ENCODE measurements around the gene ENTHD1. TPM values are rescaled to one million over a fixed set of nuclear protein-coding genes. Genes with fewer than 3 reads are reported as not detected.

The ENTHD1 gene
- total and polyA plus RNA-seq, 10 of the 15 experiments (the other 5 are each of a cell fraction or from before 2014, with no cell fraction given): 0.09 to 0.52 (median 0.21) TPM; not detected in 1

DNA sequence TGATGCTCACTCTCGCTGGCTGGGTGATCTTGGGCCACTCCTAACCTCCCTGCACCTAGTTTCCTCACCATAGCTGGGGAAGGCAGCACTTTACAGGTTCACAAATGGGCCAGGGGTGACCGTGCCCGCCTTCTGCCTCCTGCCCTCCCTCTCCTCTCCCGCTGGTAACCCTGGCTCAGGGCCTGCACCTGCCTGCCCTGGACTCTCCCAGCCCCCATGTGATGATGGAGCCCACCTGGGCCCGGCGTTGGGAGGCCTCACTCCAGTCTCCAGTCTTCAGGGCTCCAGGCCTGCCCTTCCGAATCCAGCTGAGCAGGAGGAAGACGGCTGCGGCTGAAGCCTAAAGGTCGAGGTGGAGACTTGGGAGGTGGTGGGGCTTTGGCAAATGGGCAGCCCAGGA, 170.1 kb downstream of the ENTHD1 start (continued):
- TF ChIP-seq, protein P1, sequence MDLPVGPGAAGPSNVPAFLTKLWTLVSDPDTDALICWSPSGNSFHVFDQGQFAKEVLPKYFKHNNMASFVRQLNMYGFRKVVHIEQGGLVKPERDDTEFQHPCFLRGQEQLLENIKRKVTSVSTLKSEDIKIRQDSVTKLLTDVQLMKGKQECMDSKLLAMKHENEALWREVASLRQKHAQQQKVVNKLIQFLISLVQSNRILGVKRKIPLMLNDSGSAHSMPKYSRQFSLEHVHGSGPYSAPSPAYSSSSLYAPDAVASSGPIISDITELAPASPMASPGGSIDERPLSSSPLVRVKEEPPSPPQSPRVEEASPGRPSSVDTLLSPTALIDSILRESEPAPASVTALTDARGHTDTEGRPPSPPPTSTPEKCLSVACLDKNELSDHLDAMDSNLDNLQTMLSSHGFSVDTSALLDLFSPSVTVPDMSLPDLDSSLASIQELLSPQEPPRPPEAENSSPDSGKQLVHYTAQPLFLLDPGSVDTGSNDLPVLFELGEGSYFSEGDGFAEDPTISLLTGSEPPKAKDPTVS (IDR thresholded peaks at IDR 0.05; ENCODE audit: low read depth, low read length): no peak
- no peak for TF ChIP-seq NRF1 (conservative IDR thresholded peaks at IDR 0.05; ENCODE audit: low read depth, low read length)
- no peak for TF ChIP-seq CUX1 (IDR thresholded peaks at IDR 0.05; ENCODE audit: insufficient replicate concordance, low read depth, low read length)
- no peak for TF ChIP-seq CHD1 (IDR thresholded peaks at IDR 0.05; ENCODE audit: low read depth, low read length)
- TF ChIP-seq BMI1 (IDR thresholded peaks at IDR 0.05; ENCODE audit: borderline replicate concordance): no peak

GRCh38 chr22:39722501-39722900, 171.1 kb downstream of the ENTHD1 start:
- Histone ChIP-seq H3K27ac (ENCODE audit: control insufficient read depth, insufficient read depth) (no peak overlapping the region), H2AFZ (ENCODE audit: control insufficient read depth, low read depth, low read length) (no peak overlapping the region), H3K4me3 (no peak overlapping the region), H4K20me1 (ENCODE audit: control insufficient read depth, insufficient read depth) (no peaks in the 10 kb centered on the region), H3K9ac (ENCODE audit: control insufficient read depth, insufficient read depth, low read length) (no peak overlapping the region), H3K36me3 (ENCODE audit: control insufficient read depth in 2 of 2, insufficient read depth in 2 of 2, low read length in 1 of 2) (no peaks in the 10 kb centered on the region), H3K4me1 (ENCODE audit: control insufficient read depth, insufficient read depth, low read length) (no peaks in the 10 kb centered on the region), H3K4me2 (ENCODE audit: control insufficient read depth, insufficient read depth) (no peak overlapping the region), H3K9me3 (replicated peaks; ENCODE audit: control insufficient read depth, insufficient read depth, low read length) (peaks cover 4% of the 10 kb centered on the region; the same call in 1 of the 3 replicates), H3K27me3 (replicated peaks in 1 of 2; ENCODE audit: control insufficient read depth in 2 of 2, insufficient read depth in 2 of 2, low read length in 1 of 2) (peaks cover 0 to 3% of the 10 kb centered on the region in 2 experiments; a peak in 2 of 4 replicates), H3K79me2 (ENCODE audit: control insufficient read depth, insufficient read depth, low read length) (no peaks in the 10 kb centered on the region)
- BruUV-seq (replicated peaks): no TSS peak
- ChIA-PET POLR2A (no interaction called here), SMC1A (ENCODE audit: uncharacterized antibody, unreplicated experiment) (no interaction called here), CTCF (no interaction called here), RAD21 (ENCODE audit: unreplicated experiment) (no interaction called here)
- TF ChIP-seq TAF1 (IDR thresholded peaks at IDR 0.05; ENCODE audit: borderline replicate concordance, low read depth, low read length): no peak
- TF ChIP-seq BHLHE40 (IDR thresholded peaks at IDR 0.05; ENCODE audit: borderline replicate concordance in 1 of 2, low read depth in 2 of 2, low read length in 1 of 2): no peak
- TF ChIP-seq SPI1 (IDR thresholded peaks at IDR 0.05; ENCODE audit: borderline replicate concordance, insufficient read depth, low read depth, low read length): no peak
- no peak for TF ChIP-seq ZNF217 (IDR thresholded peaks at IDR 0.05)
- TF ChIP-seq RUNX3 (IDR thresholded peaks at IDR 0.05; ENCODE audit: low read length): no peak
- TF ChIP-seq RCOR1 (conservative IDR thresholded peaks at IDR 0.05; ENCODE audit: low read depth, low read length): no peak
- in situ Hi-C loops (cut with MboI): no loop called here
- FAIRE-seq: no peak
- intact Hi-C loops (cut with micrococcal nuclease; ENCODE audit: unreplicated experiment): no loop called here
- 28% methylated on average over 4 of the region's 4 CpGs for WGBS (ENCODE audit: insufficient coverage, insufficient replicate concordance, low lambda C conversion rate, missing lambda C conversion rate)
- no peak for ATAC-seq
- no peak for DNase-seq (ENCODE audit: low read depth, low spot score)

Measured in GM12878 (cell line).